SK-N-SH (cell line): ENCODE measurements around the gene KCNB1. TPM values are rescaled to one million over a fixed set of nuclear protein-coding genes. Genes with fewer than 3 reads are reported as not detected.

ENCODE experiments used
- CTCF ChIA-PET: fragments of 300-600, 350-600 bp; formaldehyde crosslinking; extraction: SDS; loops from one replicate; lab custom pipeline; 2021; lab: Yijun Ruan, JAX
- POLR2A ChIA-PET: fragments of 350-600 bp; sonication (Branson Sonifier 250); formaldehyde crosslinking; extraction: SDS; loops from one replicate; lab custom pipeline; 2020; ENCODE audit warnings: antibody characterized with exemption, inconsistent platforms; lab: Yijun Ruan, JAX
- DNase-seq: peaks from one replicate; pipeline ENCODE4 v3.0.0; 2012
- H2AFZ ChIP-seq: fragments of 200-600 bp; sonication (generic); 2 replicates; pipeline ENCODE4 v1.8.1; 2016; ENCODE audit warnings: antibody characterized with exemption, mild to moderate bottlenecking, low read depth
- H3F3A ChIP-seq: fragments of 200-600 bp; sonication (generic); replicated peaks from 2 replicates; pipeline ENCODE3; 2016; ENCODE audit warnings: antibody characterized with exemption, mild to moderate bottlenecking; ENCODE audit not compliant: insufficient read depth
- H3K27ac ChIP-seq, 2 experiments: fragments of 200-500 bp in 1 of 2; fragments of 200-600 bp in 1 of 2; sonication (Bioruptor generic) in 1 of 2; sonication (generic), shearing (Covaris generic) in 1 of 2; 2 replicates each; pipeline versions ENCODE4 v1.5.1 to v1.6.1; 2014 to 2016; ENCODE audit warnings: low read depth in 2 of 2, inconsistent platforms in 1 of 2, low read length in 1 of 2, mild to moderate bottlenecking in 1 of 2, mixed read lengths in 1 of 2
- H3K27me3 ChIP-seq: fragments of 200-600 bp; sonication (generic), shearing (Covaris generic); 2 replicates; pipeline ENCODE4 v1.6.1; 2016; ENCODE audit warnings: mixed run types; ENCODE audit not compliant: insufficient read depth
- H3K36me3 ChIP-seq, 2 experiments: fragments of 200-500 bp in 1 of 2; fragments of 200-600 bp in 1 of 2; sonication (Bioruptor generic) in 1 of 2; sonication (generic) in 1 of 2; replicated peaks in 1 of 2; 2 replicates each; pipeline versions ENCODE3 to v1.5.1; 2014 to 2016; ENCODE audit warnings: low read length in 1 of 2, mild to moderate bottlenecking in 1 of 2; ENCODE audit not compliant: insufficient read depth in 2 of 2, control insufficient read depth in 1 of 2
- H3K4me1 ChIP-seq, 2 experiments: fragments of 200-500 bp in 1 of 2; fragments of 200-600 bp in 1 of 2; sonication (Bioruptor generic) in 1 of 2; sonication (generic), shearing (Covaris generic) in 1 of 2; 2 replicates each; pipeline versions ENCODE4 v1.5.1 to v1.6.1; 2014 to 2016; ENCODE audit warnings: low read depth in 1 of 2, low read length in 1 of 2, mixed run types in 1 of 2; ENCODE audit not compliant: insufficient read depth in 2 of 2, control insufficient read depth in 1 of 2
- H3K4me2 ChIP-seq: fragments of 200-600 bp; sonication (generic), shearing (Covaris generic); 2 replicates; pipeline ENCODE4 v1.6.1; 2017; ENCODE audit warnings: mixed run types
- H3K4me3 ChIP-seq, 2 experiments: fragments of 200-500 bp in 1 of 2; fragments of 200-600 bp in 1 of 2; sonication (Bioruptor generic) in 1 of 2; sonication (generic), shearing (Covaris generic) in 1 of 2; 2 replicates each; pipeline versions ENCODE4 v1.5.1 to v1.8.1; 2014 to 2016; ENCODE audit warnings: low read depth in 2 of 2, inconsistent platforms in 1 of 2, low read length in 1 of 2, mild to moderate bottlenecking in 1 of 2, mixed read lengths in 1 of 2, moderate library complexity in 1 of 2
- H3K79me2 ChIP-seq: fragments of 200-600 bp; sonication (generic); 2 replicates; pipeline ENCODE4 v1.8.1; 2017; ENCODE audit warnings: mild to moderate bottlenecking; ENCODE audit not compliant: insufficient read depth
- H3K9ac ChIP-seq: fragments of 200-600 bp; sonication (generic); 2 replicates; pipeline ENCODE4 v1.6.1; 2017; ENCODE audit warnings: mixed run types
- H3K9me2 ChIP-seq: fragments of 200-600 bp; sonication (generic); 2 replicates; pipeline ENCODE4 v1.6.1; 2017; ENCODE audit warnings: mixed run types
- H3K9me3 ChIP-seq: fragments of 200-600 bp; sonication (generic); 2 replicates; pipeline ENCODE4 v1.6.1; 2017; ENCODE audit warnings: mixed run types, mild to moderate bottlenecking, moderate library complexity
- H4K20me1 ChIP-seq: fragments of 200-600 bp; sonication (generic); 2 replicates; pipeline ENCODE4 v1.6.1; 2017; ENCODE audit warnings: mild to moderate bottlenecking, mixed run types; ENCODE audit not compliant: insufficient read depth
- CHD2 ChIP-seq: fragments of 150-350 bp; IDR thresholded peaks from 2 replicates; pipeline ENCODE4 v1.6.1; 2018; ENCODE audit warnings: low read length; ENCODE audit not compliant: partially characterized antibody
- EP300 ChIP-seq, 2 experiments: IDR thresholded peaks; 2 replicates each; pipeline versions ENCODE4 v1.4.0 to v1.6.1; 2012; ENCODE audit warnings: borderline replicate concordance in 1 of 2, low read depth in 1 of 2, low read length in 1 of 2
- EZH2phosphoT487 ChIP-seq: fragments of 200-600 bp; sonication (generic); IDR thresholded peaks from 2 replicates; pipeline ENCODE4 v1.6.1; 2017; ENCODE audit warnings: low read depth, mixed run types, mild to moderate bottlenecking, antibody characterized with exemption, moderate library complexity, borderline replicate concordance
- FOSL2 ChIP-seq: IDR thresholded peaks from 2 replicates; pipeline ENCODE4 v1.4.0; 2012; ENCODE audit warnings: low read depth, mild to moderate bottlenecking, moderate library complexity, borderline replicate concordance
- FOXJ3 ChIP-seq: sonication (generic); formaldehyde crosslinking; IDR thresholded peaks from 2 replicates; pipeline ENCODE4 v1.5.1; 2020; ENCODE audit warnings: mild to moderate bottlenecking, missing genetic modification reagents
- FOXM1 ChIP-seq: IDR thresholded peaks from 2 replicates; pipeline ENCODE4 v1.4.0; 2012; ENCODE audit warnings: low read depth, mild to moderate bottlenecking
- GABPA ChIP-seq: IDR thresholded peaks from 2 replicates; pipeline ENCODE4 v1.4.0; 2012; ENCODE audit warnings: low read depth, mild to moderate bottlenecking
- GATA2 ChIP-seq: sonication (generic); formaldehyde crosslinking; IDR thresholded peaks from 2 replicates; pipeline ENCODE4 v1.5.0; 2020; ENCODE audit warnings: mild to moderate bottlenecking, missing genetic modification reagents
- JUND ChIP-seq: IDR thresholded peaks from 2 replicates; pipeline ENCODE4 v1.4.0; 2012
- MAX ChIP-seq: IDR thresholded peaks from 2 replicates; pipeline ENCODE4 v1.4.0; 2012; ENCODE audit warnings: low read depth
- MEF2A ChIP-seq: IDR thresholded peaks from 2 replicates; pipeline ENCODE4 v1.4.0; 2012; ENCODE audit warnings: low read depth, borderline replicate concordance
- MXI1 ChIP-seq: IDR thresholded peaks from 2 replicates; pipeline ENCODE4 v1.6.1; 2012; ENCODE audit warnings: mild to moderate bottlenecking, low read depth, low read length, improper control_type of control experiment
- NFIC ChIP-seq: IDR thresholded peaks from 2 replicates; pipeline ENCODE4 v1.4.0; 2012; ENCODE audit warnings: borderline replicate concordance
- NRF1 ChIP-seq: IDR thresholded peaks from 2 replicates; pipeline ENCODE4 v1.6.1; 2012; ENCODE audit warnings: low read depth, mild to moderate bottlenecking, low read length
- POLR2AphosphoS5 ChIP-seq: IDR thresholded peaks from 2 replicates; pipeline ENCODE4 v1.6.1; 2012; ENCODE audit warnings: low read depth, low read length
- RAD21 ChIP-seq: IDR thresholded peaks from 2 replicates; pipeline ENCODE4 v1.6.1; 2012; ENCODE audit warnings: mild to moderate bottlenecking, low read length
- RCOR1 ChIP-seq: fragments of 150-350 bp; IDR thresholded peaks from 2 replicates; pipeline ENCODE4 v1.6.1; 2017; ENCODE audit warnings: antibody characterized with exemption, low read length
- RFX5 ChIP-seq: IDR thresholded peaks from 2 replicates; pipeline ENCODE4 v1.6.1; 2012; ENCODE audit warnings: mild to moderate bottlenecking, improper control_type of control experiment, low read length
- RXRA ChIP-seq: IDR thresholded peaks from 2 replicates; pipeline ENCODE4 v1.4.0; 2012; ENCODE audit warnings: low read depth, mild to moderate bottlenecking, borderline replicate concordance
- SMC3 ChIP-seq: IDR thresholded peaks from 2 replicates; pipeline ENCODE4 v1.6.1; 2012; ENCODE audit warnings: low read depth, low read length, improper control_type of control experiment
- USF1 ChIP-seq: IDR thresholded peaks from 2 replicates; pipeline ENCODE4 v1.4.0; 2012; ENCODE audit warnings: low read depth, borderline replicate concordance
- YY1 ChIP-seq: IDR thresholded peaks from 2 replicates; pipeline ENCODE4 v1.4.0; 2012; ENCODE audit warnings: low read depth, mild to moderate bottlenecking
- ZBTB33 ChIP-seq: IDR thresholded peaks from 2 replicates; pipeline ENCODE4 v1.4.0; 2012; ENCODE audit warnings: low read depth, borderline replicate concordance
- WGBS: methylation state at CpG from one replicate; pipeline ENCODE4 v1.1.6; 2017; ENCODE audit warnings: low lambda C conversion rate; 5-methylcytosine and 5-hydroxymethylcytosine counted together
- polyA plus RNA-seq, 3 experiments: library from polyadenylated mRNA; depleted of rRNA; stranded (reverse); fragments of >200 nt; gene quantifications; 2 replicates each; pipeline ENCODE4 v1.2.3, GENCODE V29; 2012
- TF ChIP-seq, protein P1 (sequence below): fragments of 150-350 bp; IDR thresholded peaks from 2 replicates; pipeline ENCODE4 v1.6.1; 2016; ENCODE audit warnings: mild to moderate bottlenecking, low read depth, low read length
- TF ChIP-seq, protein P2 (sequence below): IDR thresholded peaks from 2 replicates; pipeline ENCODE4; 2012
- TF ChIP-seq, protein P3 (sequence below): fragments of 150-350 bp; IDR thresholded peaks from 2 replicates; pipeline ENCODE4 v1.6.1; 2017; ENCODE audit warnings: antibody characterized with exemption, low read length, low read depth, borderline replicate concordance
- TF ChIP-seq, protein P4 (sequence below): fragments of 200-600 bp; sonication (generic); IDR thresholded peaks from 2 replicates; pipeline ENCODE4 v1.6.1; 2017; ENCODE audit warnings: antibody characterized with exemption, mild to moderate bottlenecking, moderate library complexity

Gene KCNB1
- polyA plus RNA-seq, 1 of the 3 experiments (the other 2 are of a cell fraction): 0.82 TPM

DNA sequence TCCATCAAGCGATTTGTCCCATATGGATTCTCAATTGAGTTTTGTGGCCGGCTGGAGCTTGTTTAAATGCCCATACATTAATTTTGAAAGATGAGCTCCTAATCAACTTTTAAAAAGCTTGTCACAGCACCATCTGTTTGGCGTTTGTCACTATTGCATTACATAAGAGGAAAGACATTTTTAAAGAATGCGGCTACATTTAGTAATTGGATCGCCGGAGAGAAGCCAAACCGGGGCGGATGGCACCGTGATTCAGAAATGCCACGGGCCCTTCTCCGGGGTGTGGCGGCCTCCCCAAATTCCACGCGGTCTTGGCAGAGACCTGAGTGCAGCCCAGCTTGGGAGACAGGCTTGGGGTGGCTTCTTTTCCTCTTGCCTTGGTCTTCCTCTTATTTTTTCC, 136.9 kb downstream of the KCNB1 start:
- Histone ChIP-seq H3K27ac (peak overlapping the region; percentile 73 to 95; a peak in 3 of 4 replicates), H3K9me3 (no peaks in the 10 kb centered on the region), H2AFZ (peak overlapping the region; percentile 45; the same call in 1 of the 2 replicates), H3K79me2 (no peaks in the 10 kb centered on the region), H4K20me1 (no peaks in the 10 kb centered on the region), H3K9me2 (no peaks in the 10 kb centered on the region), H3K4me2 (peak overlapping the region; percentile 69), H3K27me3 (no peaks in the 10 kb centered on the region), H3K4me3 (peak overlapping the region; percentile 3 to 31; a peak in 2 of 4 replicates), H3F3A (peaks cover 24% of the 10 kb centered on the region), H3K36me3 (no peaks in the 10 kb centered on the region), H3K4me1 (peaks cover 5 to 20% of the 10 kb centered on the region in 2 experiments; a peak in 3 of 4 replicates), H3K9ac (peak overlapping the region; percentile 71)
- ChIA-PET POLR2A (no interaction called here), CTCF (interaction anchor here (0.6 to 6.8 kb wide), 7 partner anchors 8 to 162 kb away, joined by 3 to 49 read pairs (median 4); partner anchors contain the start of gene KCNB1)
- WGBS: 4% methylated on average over 14 of the region's 14 CpGs
- DNase-seq: no peak
- no peak for TF ChIP-seq FOXJ3 (CRISPR knock-in tag)
- no peak for TF ChIP-seq RAD21
- TF ChIP-seq MXI1: no peak
- TF ChIP-seq EZH2phosphoT487: no peak
- no peak for TF ChIP-seq CHD2
- no peak for TF ChIP-seq YY1
- no peak; the same call in 1 of the 2 replicates for TF ChIP-seq RXRA
- no peak for TF ChIP-seq GATA2 (CRISPR knock-in tag)
- no peak for TF ChIP-seq ZBTB33
- TF ChIP-seq RCOR1: no peak; the same call in 1 of the 2 replicates
- peak; percentile 76 for TF ChIP-seq JUND
- TF ChIP-seq, protein P1, sequence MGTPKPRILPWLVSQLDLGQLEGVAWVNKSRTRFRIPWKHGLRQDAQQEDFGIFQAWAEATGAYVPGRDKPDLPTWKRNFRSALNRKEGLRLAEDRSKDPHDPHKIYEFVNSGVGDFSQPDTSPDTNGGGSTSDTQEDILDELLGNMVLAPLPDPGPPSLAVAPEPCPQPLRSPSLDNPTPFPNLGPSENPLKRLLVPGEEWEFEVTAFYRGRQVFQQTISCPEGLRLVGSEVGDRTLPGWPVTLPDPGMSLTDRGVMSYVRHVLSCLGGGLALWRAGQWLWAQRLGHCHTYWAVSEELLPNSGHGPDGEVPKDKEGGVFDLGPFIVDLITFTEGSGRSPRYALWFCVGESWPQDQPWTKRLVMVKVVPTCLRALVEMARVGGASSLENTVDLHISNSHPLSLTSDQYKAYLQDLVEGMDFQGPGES: no peak
- TF ChIP-seq SMC3: no peak
- TF ChIP-seq, protein P2, sequence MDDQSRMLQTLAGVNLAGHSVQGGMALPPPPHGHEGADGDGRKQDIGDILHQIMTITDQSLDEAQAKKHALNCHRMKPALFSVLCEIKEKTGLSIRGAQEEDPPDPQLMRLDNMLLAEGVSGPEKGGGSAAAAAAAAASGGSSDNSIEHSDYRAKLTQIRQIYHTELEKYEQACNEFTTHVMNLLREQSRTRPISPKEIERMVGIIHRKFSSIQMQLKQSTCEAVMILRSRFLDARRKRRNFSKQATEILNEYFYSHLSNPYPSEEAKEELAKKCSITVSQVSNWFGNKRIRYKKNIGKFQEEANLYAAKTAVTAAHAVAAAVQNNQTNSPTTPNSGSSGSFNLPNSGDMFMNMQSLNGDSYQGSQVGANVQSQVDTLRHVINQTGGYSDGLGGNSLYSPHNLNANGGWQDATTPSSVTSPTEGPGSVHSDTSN: peak; percentile 84
- peak; percentile 30; the same call in 1 of the 2 replicates for TF ChIP-seq MEF2A
- TF ChIP-seq POLR2AphosphoS5: no peak; the same call in 1 of the 2 replicates
- no peak for TF ChIP-seq NRF1
- peak; percentile 69 for TF ChIP-seq FOSL2
- TF ChIP-seq, protein P3, sequence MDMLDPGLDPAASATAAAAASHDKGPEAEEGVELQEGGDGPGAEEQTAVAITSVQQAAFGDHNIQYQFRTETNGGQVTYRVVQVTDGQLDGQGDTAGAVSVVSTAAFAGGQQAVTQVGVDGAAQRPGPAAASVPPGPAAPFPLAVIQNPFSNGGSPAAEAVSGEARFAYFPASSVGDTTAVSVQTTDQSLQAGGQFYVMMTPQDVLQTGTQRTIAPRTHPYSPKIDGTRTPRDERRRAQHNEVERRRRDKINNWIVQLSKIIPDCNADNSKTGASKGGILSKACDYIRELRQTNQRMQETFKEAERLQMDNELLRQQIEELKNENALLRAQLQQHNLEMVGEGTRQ: no peak
- TF ChIP-seq NFIC: peak; percentile 90
- TF ChIP-seq RFX5: no peak
- TF ChIP-seq FOXM1: no peak
- TF ChIP-seq USF1: no peak
- peak; percentile 57 for TF ChIP-seq MAX
- TF ChIP-seq EP300 (IDR thresholded peaks at IDR 0.05; ENCODE audit: borderline replicate concordance in 1 of 2, low read depth in 1 of 2, low read length in 1 of 2): peak in 1 of 2 experiments; percentile 88; a peak in 2 of 4 replicates
- TF ChIP-seq, protein P4, sequence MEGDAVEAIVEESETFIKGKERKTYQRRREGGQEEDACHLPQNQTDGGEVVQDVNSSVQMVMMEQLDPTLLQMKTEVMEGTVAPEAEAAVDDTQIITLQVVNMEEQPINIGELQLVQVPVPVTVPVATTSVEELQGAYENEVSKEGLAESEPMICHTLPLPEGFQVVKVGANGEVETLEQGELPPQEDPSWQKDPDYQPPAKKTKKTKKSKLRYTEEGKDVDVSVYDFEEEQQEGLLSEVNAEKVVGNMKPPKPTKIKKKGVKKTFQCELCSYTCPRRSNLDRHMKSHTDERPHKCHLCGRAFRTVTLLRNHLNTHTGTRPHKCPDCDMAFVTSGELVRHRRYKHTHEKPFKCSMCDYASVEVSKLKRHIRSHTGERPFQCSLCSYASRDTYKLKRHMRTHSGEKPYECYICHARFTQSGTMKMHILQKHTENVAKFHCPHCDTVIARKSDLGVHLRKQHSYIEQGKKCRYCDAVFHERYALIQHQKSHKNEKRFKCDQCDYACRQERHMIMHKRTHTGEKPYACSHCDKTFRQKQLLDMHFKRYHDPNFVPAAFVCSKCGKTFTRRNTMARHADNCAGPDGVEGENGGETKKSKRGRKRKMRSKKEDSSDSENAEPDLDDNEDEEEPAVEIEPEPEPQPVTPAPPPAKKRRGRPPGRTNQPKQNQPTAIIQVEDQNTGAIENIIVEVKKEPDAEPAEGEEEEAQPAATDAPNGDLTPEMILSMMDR: no peak
- TF ChIP-seq GABPA: no peak
